HG03097 (cell line): ENCODE results near the gene EPSTI1.
"Not testable (repeated sequence)": the region's sequence is repeated elsewhere in the genome, so short reads cannot be mapped to it uniquely, and the experiment has no call there.

Experiments
- ATAC-seq: cut with Tn5 transposase; IDR thresholded peaks from one replicate; pipeline ENCODE4 v1.9.1; 2021; ENCODE audit not compliant: unreplicated experiment, low FRiP score

Gene EPSTI1

DNA sequence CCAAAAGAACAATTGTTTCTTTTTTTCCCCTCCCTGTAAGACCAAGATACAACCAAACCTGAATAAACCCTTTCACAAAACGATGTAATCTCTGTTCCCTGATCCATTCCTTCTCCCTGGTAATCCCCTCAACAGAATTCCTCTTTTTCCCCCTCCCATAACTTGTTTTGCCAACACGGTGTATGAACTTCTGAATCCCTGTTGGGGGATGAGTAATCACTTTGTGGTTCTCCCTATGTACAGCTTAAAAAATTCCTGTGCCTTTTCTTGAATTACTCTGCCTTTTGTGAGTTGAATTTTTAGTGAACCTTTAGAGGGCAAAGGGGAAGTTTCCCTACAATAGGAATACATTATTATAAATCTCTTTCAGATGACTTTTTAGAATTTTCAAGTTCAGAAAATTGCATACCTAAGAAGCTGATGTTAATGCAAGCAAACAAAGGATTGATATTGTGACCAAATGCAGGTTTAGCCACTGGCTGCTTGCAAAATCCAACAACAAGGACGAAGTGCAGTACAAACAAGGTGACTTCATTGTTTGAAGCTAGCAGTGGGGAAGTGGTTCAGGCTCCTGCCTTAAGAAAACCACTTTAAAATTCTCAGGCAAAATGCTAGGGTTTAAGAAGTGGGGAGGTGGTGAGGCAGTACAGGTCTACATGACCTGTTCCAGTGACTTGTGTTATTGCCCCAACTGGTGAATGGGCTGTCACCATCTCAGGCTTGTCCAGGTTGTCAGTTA is 15.0 kb upstream of the EPSTI1 start:
- ATAC-seq = no peak

DNA sequence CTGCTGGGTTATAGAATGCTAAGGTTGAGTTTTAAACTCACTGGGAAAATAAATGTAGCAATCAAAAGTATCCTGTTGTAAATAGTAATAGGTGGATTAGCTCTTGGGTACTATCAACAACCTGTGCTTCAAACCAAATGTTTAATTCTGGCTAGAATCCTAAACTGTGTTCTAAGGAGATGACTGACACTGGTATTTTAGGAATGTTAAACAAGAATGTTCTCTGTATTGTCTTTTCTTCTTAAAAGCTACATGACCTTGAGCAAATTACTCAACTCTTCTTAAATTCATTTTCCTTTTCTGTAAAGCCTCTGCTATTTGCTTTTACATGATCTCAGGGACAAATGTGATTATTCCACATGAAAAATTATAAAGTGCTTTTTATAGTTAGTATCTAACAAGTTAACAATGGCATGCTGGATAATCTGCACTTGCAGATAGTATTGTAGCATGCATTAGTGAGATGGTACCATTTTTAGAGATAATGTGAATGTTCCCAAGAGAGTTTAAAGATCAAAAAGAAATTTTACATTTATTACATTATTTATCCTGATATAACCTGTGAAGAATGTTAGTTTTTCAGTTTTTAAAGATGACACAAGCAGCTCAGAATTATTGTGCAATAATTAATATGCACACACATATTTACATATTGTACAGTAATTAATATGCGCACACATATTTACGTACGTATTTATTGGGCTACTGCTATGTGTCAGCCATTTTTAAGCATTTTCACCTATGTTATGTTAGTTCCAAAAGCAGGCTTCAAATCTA is 13.6 kb upstream of the EPSTI1 start:
- ATAC-seq = no peak

- no peak for ATAC-seq
These were observed 11.7 kb upstream of the EPSTI1 start for GRCh38 chr13:43003729-43004128.

GRCh38 chr13:43003010-43003409 is 11.0 kb upstream of the EPSTI1 start:
- ATAC-seq = no peak

GRCh38 chr13:43002021-43002420 is 10.0 kb upstream of the EPSTI1 start:
- no peak for ATAC-seq

DNA sequence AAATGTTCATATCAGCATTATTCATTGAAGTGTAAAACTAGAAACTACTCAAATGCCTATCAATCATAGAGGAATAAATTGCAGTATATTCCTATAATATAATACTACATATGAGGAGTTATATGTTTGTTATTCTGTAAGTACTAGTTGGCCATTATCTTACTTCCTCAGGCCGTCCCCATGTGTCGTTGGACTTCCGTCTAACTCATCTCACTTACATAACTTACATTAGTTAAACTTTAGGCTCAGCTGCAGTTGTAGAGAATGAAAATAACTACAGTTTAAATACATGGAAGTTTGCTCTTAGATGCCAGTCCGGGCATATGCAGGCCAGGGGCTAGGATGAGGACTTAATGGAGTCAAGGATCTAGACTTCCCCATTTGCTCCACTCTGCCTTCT is 8.6 kb upstream of the EPSTI1 start:
- ATAC-seq = no peak

GRCh38 chr13:42999491-42999890 is 7.5 kb upstream of the EPSTI1 start:
- no peak for ATAC-seq

DNA sequence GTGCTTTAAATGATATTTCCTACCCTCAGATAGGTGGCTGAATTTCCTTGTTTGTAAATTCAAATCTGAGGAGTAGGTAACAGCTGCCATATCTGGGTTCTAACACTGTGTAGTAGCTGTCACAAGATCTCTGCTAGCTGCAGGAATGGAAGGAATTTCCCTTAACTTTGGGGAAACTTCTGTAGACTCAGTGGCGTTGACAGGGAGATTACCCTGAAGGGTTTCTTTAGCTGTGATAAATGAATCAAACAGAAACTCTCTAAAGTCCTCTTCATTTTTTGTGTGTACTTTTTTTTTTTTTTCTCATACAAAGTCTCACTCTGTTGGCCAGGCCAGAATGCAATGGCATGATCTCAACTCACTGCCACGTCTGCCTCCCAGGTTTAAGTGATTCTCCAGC is 5.3 kb upstream of the EPSTI1 start:
- no peak for ATAC-seq

DNA sequence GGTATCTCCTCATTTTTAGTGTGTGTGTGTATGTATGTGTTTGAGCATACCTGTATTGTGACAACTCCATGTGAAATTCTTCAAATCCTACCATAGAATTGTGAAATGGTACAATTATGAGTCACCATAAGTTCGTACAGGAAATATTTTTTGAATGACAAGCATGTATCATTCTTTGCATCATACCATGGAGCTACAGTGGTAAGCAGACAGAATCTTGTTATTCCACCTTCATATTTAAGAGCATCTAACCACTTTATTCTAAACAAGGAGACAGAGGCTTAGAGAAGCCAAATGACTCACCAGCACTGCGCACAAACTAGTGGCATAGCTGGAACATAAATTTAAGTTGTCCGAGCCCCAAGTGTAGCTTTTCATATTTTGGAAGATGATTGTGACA is 4.5 kb upstream of the EPSTI1 start:
- no peak for ATAC-seq

DNA sequence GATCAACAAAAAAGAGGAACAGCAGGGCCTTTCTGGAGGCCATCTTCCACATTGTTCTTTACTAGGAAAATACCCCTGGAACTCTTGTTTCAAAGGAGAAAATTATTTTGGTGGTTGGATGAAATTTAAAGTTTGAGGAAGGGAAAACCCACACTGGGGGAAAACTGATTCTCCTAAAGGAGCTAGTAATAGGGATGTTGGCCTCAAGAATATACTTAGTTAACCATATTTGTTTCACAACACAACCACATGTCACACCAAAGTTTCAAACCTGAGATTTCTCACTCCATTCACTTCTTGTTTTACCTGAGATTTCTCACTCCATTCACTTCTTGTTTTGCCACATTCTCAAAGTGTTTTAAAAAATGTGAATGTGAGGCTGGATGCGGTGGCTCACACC is 2.8 kb upstream of the EPSTI1 start:
- no peak for ATAC-seq

- peak; percentile 12 for ATAC-seq
These were observed 702 bp upstream of the EPSTI1 start for GRCh38 chr13:42992764-42993122.

- not testable (repeated sequence) for ATAC-seq
These were observed 676 bp downstream of the EPSTI1 start for GRCh38 chr13:42991233-42991897.

DNA sequence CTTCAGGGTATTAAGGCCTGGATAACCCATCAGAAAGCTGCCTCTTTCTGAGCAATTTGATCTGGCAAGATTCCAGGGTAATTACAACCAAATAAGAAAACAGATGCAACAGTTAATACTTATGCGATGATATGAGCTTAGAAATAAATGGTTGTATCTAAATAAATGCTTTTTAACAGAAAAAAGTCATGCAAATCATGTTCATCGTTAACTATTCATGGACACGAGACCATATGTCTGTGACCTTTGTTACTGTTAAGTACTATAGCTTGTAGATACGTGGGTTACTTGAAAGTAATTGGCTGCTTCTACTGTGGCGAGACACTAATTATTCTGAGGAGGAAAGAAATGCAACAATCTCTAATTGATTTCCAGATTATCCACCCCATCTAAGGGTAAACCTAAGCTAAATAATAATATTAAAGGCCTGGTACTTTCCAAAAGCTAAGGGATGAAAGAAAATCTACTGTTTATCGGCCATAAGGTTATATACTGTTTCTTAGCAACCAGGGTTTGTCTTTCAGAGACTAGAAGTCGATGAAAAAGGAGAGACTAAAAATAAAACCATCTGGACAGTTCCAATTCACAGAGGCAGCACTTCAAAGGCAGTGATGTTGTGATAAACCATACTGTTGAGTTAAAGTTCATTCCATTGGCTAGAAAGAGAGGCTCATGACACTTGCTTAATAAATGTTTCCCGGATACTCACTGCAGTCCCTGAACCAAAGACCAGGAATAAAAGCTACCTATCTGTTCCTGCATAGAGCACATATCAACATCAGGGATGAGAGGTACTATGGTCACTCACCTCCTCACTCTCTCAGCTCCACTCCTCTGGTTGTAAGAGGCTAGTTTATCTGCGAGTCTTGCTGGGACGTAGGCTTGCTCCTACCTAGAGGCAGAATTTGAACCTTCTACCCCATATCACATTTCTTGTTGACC is 1.5 kb downstream of the EPSTI1 start:
- no peak for ATAC-seq

DNA sequence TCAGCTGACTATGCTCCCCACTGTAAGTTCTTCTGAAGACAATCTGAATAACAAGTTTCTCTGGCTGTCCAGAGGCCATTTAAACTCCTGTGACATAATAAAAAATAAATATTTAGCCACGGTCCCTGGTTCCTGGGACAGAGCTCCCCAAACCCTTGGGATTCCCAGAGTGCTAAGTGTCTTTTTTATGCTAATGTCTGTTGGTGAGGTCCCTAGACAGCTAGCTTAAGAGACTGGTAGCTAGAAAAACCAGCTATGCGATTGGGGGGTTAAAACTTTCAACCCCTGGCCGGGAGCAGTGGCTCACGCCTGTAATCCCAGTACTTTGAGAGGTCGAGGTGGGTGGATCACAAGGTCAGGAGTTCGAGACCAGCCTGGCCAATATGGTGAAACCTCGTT is 5.9 kb downstream of the EPSTI1 start:
- no peak for ATAC-seq

DNA sequence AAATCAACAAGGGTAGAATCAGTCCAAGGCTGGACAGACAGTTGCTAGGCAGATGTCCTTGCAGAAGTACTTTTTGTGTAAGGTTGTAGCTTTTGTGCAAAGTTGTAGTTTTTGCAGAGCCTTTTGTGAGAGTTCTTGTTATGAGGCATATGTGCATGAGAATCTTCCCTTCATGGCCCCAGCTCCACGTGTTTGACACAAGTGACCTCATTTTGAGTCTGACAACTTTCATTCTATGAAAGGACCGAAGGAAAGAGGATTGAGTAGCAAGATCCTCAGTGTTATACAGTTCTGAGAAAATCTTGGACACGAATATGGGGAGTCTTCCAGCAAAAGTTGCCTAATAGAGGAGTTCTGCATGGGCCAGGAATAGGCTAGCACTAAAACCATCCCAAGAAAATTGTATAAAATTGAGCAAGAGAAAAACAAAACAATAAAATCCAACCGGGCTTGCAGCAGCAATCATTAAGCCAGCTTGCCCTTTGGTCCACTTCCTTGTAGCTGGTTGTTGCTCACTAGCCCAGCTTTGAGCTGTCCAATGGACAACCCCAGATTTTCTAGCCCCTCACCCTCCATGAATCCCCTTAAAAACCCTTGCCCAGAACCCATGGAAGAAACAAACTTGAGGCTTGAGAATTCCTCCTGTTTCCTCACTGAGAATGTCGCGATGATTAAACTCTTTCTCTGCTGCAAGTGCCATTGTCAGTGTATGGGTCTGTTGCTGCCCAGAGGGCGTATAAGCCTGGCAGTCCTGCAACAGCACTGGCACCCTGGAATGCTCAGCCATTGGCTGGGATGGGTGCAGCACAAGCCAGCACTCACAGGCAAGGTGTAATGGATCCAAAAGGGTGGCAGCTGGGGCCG is 6.5 kb downstream of the EPSTI1 start:
- ATAC-seq = no peak

DNA sequence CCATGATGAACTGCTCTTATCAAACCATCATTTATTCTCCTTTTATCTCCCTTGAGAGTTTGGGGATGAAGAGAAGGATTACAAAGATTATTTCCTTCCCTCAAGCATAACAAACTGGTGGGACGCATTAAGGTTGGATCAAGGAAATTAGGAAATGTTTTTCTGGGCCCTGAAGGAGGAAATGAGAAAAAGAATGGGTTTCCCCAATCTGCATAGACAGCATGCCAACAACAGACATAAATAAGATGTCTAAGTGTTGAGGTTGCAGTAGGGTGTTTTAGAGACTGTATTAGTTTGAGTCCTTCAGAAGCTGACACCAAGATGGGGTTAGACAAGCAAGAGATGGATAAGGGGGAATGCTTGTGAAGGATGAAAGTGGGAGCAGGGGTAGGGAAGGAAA is 7.3 kb downstream of the EPSTI1 start:
- ATAC-seq = no peak

- no peak for ATAC-seq
These were observed 8.0 kb downstream of the EPSTI1 start for GRCh38 chr13:42984026-42984425.

GRCh38 chr13:42981853-42982252 is 10.2 kb downstream of the EPSTI1 start:
- ATAC-seq = no peak

GRCh38 chr13:42981317-42981716 is 10.7 kb downstream of the EPSTI1 start:
- ATAC-seq = no peak

DNA sequence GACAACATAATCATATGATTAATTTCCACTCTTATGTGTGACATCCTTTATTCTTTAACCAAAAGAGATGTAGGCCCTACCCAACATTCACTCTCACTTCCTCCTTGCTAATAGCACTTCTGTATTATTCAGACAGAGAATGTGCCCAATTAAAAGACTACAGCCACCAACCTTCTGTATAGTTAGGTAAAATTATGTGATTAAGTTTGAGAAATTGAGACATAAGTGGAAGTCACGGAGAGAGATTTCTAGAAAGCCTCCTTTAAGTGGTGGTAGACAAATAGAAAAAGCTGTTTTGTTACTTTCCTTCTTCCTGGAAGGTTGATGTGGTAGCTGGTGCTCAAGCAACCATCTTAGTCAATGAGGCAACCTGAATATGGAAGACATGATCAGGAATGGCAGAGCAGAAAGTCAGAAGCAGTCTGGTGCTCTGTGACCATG is 14.8 kb downstream of the EPSTI1 start:
- ATAC-seq = no peak
